ENCODE results near the gene RAB40B.

Gene RAB40B

DNA sequence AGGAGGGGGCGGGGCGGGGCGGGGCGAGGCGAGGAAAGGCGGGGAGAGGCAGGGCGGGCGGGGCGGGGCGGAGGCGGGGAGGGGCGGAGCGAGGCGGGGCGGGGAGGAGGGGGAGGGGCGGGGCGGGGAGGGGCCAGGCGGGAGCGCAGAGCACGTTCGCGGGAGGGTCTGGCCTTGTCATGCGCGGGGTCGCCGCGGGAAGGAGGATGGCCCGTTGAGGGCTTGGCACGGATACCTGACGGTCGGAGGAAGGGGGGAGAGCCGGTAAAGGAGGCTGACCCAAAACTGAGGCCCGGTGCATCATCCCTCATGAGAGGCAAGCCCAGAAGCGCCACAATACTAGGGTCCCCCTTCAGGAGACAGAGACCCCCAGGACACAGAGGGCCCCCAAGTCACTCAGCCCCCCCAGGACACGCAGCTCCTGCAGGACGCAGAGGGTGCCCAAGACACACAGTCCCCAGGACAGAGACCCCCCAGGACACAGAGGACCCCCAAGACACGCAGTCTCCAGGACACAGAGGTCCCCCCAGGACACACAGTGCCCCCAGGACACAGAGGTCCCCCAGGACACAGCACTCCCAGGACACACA lies 49.7 kb downstream of the RAB40B start:
- DNase-seq (ENCODE audit: low read depth): no peak

DNA sequence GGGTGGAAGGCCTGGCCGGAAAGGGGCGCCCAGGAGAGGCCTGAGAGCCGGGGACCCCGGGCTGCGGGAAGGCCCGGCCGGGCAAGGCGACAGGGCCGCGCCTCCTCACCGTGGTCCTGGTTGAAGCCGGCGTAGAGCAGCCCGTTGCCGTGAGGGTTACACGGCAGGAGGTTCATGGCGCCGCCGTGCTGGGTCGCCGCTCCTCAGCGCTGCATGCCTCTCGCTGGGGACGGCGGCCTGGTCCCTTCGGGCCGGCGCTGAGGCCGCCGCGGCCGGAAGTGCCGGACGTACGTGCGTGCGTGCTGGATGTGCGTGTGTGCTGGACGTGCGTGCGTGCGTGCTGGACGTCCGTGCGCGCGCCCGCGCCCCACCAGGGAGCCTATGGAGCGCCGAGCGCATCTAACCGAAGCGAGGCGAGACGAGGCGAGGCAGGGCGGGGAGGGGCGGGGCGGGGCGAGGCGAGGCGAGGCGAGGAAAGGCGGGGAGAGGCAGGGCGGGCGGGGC lies 50.3 kb downstream of the RAB40B start, which contains the start of gene WDR45B:
Gene WDR45B (minus strand): TSS at position 280 of the 504 bp plus-strand sequence. CDS start 104 bp downstream, at position 176.
- peak; percentile 78 for DNase-seq (ENCODE audit: low read depth)

DNA sequence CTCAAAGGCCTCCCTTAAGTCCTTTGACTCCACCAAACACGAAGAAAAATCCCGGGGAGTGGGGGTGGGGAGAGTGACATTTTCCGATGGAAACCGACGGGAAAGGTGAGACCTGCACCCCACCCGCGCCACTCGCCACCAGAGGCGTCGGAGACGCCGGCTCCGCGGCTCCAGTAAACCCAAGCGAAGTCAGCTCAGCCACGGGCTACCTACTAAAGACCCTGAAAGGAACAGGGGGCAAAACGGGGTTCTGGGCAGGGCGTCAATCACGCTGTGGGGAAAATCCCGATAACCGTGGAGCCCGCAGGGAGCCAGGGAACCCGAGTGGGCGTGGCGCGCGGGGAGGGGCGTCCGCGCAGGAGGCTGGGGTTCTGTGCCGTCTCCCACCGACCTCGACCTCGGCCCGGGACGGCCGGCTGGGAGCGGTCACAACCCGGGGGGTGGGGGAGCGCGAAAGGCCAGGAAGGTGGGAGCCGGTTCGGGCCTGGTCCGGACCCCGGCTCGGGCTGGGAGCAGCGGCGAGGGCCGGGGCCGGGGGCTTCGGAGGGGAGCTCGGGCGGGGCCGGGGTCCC lies 50.8 kb downstream of the RAB40B start:
- DNase-seq (ENCODE audit: low read depth): no peak

DNA sequence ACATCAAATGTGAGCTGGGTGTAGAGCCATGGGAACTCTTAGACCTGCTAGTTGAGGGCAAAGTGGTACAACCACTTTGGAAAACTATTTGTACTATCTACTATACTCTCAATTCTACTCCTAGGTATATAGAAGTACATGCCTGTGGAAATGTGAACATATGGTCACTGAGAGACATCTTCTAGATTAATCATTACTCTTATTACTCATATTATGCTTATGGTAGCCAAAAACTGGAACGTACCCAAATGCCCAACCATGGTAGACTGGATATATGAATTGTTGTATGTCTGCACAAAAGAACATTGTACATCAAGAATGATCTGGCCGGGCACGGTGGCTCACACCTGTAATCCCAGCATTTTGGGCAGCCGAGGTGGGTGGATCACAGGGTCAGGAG lies 53.0 kb downstream of the RAB40B start:
- no peak for DNase-seq (ENCODE audit: low read depth)

DNA sequence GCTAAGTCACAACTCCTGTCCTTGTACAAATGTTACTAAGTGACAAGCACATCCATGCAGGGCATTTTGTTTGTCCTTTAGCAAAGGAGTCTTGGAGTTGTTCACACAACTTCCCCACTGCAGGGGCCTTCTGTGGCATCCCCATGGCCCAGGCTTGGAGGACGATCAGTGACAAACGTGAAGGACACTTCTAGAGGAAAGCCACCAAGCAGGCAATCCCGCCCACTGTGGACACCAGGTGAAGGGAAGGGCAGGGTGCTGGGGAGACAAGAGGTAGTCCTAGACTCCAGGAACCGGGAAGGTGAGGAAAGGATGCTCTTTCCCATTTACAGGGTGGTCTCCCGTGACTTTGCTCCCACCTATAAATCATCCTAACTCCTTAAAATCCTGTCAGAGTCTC lies 54.4 kb downstream of the RAB40B start:
- no peak for DNase-seq (ENCODE audit: low read depth)

DNA sequence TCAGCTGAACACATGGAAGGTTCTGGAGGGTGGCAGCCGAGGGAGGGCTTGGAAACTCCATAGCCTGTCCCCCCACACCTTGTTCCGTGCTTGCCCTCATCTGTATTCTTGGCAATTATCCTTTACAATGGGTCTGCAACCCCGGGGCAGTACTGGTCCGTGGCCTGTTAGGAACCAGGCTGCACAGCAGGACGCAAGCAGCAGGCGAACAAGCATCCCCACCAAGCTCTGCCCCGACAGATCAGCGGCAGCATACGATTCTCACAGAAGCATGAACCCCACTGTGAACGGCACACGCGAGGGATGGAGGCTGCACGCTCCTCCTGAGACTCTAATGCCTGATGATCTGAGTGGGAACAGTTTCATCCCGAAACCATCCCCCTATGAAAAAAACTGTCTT lies 56.5 kb downstream of the RAB40B start:
- no peak for DNase-seq (ENCODE audit: low read depth)

DNA sequence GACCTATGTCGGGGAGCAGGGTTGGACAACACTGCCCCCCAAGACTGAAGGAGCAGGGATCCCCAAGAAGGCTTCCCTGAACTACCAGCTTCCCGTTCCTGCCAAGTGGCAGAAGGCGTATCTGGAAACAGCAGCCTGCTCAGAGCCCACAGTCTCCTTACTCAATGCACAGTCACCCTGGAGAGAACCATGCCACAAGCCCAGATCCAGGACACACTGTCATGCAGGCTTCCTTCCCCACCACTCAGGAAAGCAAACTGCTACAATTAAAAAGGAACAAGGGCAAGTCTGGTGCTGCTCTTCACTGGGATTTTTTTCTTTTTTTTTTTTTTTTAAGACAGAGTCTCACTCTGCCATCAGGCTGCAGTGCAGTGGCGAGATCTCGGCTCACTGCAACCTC lies 58.5 kb downstream of the RAB40B start:
- DNase-seq (ENCODE audit: low read depth): no peak

DNA sequence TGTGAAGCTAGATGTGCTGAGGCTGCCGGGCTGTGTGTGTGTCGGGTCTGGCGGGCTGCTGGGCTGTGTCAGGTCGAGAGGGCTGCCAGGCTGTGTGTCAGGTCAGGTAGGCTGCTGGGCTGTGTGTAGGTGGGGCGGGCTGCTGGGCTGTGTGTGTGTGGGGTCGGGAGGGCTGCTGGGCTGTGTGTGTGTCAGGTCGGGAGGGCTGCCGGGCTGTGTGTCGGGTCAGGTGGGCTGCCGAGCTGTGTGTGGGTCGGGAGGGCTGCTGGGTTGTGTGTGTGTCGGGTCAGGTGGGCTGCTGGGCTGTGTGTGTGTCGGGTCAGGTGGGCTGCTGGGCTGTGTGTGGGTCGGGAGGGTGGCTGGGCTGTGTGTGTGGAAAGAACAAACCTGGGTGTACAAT lies 58.9 kb downstream of the RAB40B start:
- no peak for DNase-seq (ENCODE audit: low read depth)

DNA sequence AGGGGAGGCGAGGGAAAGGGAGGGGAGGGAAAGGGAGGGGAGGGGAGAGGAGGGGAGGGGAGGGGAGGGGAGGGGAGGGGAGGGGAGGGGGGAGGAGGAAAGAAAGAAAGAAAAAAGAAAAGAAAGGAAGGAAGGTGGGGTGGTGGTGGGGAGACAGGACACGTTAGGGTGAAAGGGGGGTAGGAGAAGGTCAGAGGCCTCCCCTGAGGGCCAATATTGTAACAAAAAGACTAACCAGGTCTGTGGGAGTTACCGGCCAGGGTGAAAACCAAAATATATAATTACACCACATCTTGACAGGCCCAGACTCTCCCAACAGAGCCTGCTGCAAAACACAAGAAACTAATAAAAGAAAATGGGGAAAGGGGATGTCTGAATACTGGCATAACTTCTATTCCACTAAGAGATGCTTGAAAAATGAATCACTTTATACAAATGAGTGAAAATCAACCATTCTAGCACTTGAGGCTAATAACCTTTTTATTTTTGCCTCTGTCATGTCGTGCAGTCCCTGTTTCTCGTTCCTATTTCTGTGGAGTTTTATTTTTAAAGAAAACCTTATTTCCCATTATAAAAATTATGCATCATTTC lies 60.2 kb downstream of the RAB40B start:
- DNase-seq (ENCODE audit: low read depth): no peak

DNA sequence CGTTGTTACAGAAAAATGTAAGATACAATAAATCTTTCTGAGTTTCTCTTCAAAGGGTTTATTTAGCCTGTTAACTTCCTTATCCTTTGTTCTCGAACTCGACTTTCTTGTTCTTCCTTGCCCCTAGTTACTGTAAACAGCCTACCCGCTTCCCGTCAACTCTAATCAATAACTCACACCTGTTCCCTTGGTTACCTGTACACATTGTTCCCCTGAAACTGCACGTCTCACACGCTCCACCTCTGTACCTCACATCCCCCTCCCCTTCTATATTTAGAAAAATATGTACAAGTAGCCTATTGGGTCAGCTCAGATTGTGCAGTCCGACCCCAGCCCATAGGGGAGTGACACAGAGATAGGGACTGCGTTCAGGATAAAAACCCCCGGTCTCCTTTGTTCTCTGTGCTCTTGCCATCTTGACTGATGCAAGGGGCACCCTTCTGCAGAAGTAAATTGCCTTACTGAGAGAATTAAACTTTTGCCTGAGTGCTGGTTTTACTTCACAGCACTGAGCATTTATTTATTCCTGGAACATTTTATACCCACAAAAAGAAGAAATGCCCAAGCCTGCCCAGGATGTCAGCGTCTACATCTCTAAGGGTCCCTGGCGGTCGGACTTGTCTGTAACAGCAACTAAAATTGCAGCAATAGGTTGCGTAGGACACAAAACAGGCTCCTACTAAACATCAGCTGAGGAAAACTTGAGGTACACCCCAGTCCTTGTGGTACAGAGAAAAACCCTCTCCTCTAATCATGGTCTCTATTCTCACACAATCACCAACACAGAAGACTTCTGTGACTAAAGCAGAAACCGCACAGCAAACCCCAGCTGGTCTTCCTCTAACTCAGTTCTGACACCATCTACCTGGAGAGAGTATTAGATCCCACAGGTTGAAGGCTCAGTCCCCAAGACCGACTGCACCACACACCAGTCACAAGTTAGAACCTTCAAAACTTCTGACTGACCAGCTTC lies 61.6 kb downstream of the RAB40B start:
- no peak for DNase-seq (ENCODE audit: low read depth)

DNA sequence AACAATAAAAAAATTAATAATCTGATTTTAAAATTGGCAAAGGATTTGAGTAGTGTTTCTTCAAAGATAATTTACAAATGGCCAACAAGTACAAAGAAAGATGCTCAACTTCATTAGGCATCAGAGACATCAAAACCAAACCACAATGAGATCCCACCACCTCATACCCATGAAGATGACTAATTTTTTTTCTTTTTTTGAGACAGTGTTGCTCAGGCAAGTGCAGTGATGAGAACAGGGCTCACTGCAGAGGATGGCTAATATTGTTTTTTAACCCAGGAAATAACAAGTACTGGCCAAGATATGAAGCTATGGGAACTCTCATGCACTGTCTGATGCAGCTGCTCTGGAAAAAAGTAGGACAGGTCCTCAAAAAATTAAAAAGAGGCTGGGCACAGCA lies 65.2 kb downstream of the RAB40B start:
- no peak for DNase-seq (ENCODE audit: low read depth)

DNA sequence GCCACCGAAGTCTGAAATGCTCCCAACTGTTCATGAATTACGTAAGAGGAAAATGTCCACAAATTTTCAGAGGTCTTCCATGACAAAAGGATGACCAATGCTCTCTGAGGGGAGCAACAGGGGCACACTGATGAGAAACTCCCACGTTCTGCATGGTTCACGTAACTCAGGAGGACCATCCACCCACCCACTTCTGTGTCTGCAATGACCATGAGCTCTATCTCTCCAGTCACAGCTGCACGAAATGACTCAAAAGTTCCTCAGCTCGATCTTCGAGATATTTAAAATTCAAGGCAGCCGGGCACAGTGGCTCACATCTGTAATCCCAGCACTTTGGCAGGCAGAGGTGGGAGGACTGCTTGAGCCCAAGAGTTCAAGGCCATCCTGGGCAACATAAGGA lies 66.0 kb downstream of the RAB40B start:
- no peak for DNase-seq (ENCODE audit: low read depth)

DNA sequence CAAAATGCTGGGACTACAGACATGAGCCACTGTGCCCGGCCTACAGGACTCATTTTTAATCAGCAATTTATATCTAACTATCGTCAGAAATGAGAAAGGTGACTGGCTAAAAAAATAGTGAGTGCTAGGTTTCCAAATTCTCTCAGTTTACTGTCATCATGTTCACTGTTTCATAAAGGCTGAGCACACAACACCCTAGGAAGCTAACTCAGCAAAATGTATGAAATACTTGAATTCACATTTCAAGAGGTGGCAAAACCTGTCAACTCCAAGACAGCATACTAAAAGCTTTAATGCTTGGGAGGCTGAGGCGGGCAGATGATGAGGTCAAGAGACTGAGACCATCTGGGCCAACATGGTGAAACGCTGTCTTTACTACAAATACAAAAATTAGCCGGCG lies 67.0 kb downstream of the RAB40B start:
- DNase-seq (ENCODE audit: low read depth): no peak

DNA sequence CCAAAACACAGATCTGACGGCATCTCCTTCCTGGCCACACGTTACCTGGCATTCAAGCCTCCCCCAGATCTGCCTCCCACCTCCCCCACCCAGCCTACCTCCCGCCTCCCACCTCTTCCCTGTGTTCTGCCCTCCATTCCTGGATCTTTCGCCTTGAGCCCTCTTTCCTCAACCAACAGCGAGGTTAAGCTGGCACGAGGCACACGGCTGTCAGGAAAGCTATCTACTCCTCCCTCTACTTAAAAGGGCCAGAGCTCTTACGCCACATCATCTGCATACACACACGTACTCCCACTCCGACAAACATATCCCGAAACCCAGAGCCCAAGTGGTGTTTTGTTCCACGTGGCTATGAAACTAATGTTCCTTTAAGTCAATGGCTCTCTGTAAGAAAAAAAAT lies 68.3 kb downstream of the RAB40B start:
- DNase-seq (ENCODE audit: low read depth): no peak

DNA sequence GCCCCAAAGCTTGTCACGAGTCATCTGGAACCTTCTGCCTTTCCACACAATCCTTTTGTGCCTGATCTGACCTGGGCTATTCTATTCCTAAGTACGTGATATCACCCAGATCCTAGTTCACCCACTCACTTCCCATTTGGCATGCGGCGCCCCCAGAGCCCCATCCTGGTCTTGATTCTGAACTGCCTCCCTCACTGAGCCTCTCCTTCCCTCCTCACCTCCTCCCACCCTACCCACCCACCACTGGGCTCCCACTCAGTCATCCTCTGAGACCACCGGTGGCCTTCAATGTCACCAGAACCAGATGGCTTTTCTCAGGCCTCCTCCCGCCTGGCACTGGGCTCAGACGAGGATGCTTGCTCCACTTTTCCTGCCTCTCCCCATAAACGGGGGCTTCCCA lies 68.8 kb downstream of the RAB40B start:
- no peak for DNase-seq (ENCODE audit: low read depth)

DNA sequence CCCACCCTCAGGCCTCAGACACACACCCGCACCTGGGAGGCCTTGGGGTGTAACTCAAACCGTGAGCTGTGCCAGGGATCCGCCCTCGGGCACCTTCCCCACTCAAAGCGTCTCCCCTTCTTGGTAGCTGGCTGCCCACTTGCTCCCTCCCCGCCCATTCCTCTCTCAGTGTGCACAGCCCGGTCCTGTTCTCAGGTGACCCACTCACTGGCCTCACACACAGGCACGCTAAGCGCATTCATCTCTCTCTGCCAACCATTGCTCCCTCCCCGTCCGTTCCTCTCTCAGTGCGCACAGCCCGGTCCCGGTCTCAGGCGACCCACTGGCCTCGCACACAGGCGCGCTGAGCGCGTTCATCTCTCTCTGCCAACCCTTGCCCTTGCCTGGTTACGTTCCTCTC lies 71.1 kb downstream of the RAB40B start:
- no peak for DNase-seq (ENCODE audit: low read depth)

DNA sequence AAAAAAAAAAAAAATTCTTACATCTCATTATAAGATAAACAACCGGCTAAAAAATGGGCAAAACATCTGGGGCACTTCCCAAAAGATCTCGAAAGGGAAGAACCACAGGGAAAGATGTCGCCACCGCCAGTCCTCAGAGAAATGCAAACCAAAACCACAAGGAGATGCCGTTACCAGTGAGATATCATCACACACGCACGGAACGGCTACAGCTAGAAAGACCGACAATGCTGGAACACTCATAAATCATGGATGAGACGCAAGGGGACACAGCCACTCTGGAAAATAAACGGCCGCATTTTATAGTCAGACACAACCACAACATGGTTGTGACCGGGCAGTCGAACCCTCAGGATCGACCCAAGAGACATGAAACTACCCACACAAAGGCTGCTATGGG lies 74.8 kb downstream of the RAB40B start:
- no peak for DNase-seq (ENCODE audit: low read depth)

DNA sequence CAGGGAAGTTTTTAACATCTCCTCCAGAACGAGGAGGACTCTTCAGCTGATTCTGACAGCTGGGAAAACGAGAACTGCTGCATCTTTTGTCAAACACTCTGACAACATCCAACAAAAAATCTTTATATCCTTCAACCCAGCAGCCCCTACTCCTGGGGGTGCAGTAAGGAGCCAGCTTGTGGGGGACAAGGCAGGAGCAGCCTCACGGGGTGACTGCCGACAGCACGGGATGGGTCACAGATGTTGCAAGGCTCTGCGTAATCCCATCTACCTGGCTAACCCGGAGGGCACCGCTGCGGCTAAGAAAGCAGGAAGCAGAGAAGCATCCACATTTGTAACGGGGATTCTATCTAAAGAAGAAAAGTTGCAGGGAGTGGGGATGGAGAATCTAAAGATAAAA lies 78.9 kb downstream of the RAB40B start:
- DNase-seq (ENCODE audit: low read depth): no peak

DNA sequence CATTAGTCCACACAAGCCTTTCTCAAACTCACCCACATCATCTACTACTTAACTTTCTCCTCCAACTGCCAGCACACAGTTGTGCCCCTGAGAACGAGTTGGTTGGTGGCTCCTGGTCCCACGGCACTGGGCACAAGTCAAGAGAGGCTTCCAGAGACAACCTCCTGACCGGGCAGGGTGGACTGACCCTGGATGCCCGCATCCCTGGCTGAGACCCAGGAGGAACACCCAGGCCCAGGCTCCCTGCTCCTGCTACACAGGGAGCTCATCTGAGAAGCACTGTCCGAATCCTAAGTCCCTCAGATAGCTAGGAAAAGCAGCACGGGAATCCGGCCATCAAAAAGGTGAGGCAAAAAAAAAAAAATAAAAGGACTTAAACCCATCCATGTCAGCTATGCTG lies 79.3 kb downstream of the RAB40B start:
- no peak for DNase-seq (ENCODE audit: low read depth)

DNA sequence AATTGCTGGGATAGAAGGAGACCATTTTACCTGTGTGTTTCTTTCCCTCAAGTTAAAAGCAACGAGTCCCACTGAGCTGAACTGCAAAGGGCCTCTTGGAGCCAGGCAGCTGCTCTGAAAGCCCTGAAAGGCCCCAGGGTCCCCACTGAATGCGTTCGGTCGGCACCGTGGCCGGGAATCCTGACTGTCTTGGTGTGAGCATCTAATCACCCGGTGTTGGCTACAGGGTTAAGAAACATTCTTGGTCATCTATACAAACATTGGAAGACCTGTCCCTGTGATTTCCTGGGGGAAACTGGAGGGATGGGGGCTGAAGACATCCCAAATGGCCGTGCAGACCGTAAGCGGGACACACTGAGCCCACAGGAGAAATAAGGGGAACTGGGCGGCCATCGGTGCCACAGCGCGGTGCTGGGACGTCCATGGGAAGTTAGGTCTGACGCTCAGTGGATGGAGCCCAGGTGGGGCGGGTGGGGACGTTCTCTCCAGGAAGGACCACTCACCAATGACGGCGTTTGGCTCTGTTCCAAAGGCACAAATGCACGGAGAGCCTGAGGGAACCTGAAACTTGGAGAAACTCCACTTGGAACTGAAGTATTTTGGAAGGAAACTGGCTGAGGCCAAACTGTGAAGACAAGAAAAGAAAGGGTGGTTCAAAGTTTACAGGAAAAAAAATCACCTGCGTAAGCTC lies 82.3 kb downstream of the RAB40B start:
- no peak for DNase-seq (ENCODE audit: low read depth)

DNA sequence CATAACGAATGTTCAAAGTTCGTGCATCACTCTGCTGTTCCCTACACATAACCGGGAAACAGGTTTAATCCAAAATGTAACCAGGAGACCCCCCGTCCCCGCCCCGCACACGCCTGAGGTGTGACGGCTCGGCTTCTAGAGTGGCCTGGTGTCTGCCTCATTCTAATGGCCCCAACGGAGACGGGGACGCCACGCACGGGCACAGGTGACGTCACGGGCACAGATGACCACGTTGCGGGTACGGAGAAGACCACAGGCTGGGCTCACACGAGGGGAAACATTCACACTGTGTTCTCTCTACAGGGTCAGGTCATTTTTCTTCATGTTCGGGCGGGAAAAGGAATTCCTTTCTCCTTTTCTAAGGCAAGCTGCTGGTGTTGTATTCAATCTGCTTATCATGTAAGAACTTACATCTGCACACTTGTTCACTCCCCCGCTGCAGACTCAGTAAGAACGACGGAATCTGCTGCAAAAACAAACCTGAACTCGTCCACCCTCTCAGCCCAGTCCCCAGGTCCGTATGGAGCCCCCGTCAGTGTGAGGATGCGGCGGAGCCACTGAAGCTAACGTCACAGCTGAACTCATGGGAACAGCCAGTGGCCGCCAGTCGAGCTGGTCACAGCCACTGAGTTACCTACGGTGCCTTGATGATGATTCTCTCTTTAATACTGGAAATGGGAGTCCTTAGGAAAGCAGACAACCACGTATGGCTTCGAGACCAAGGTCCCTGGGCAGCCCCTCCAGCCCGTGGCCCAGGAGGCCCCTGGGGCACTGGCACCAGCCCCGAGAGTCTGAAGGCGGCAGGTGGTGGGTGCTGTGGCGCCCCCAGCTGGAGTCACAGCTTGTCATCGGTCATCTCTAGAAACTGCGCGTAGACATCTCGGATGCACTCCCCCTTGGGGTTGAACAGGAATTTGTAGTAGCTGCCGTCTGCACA lies 83.1 kb downstream of the RAB40B start:
- no peak for DNase-seq (ENCODE audit: low read depth)
